Measurements from ENCODE around the gene ENAH.

The ENAH gene

DNA sequence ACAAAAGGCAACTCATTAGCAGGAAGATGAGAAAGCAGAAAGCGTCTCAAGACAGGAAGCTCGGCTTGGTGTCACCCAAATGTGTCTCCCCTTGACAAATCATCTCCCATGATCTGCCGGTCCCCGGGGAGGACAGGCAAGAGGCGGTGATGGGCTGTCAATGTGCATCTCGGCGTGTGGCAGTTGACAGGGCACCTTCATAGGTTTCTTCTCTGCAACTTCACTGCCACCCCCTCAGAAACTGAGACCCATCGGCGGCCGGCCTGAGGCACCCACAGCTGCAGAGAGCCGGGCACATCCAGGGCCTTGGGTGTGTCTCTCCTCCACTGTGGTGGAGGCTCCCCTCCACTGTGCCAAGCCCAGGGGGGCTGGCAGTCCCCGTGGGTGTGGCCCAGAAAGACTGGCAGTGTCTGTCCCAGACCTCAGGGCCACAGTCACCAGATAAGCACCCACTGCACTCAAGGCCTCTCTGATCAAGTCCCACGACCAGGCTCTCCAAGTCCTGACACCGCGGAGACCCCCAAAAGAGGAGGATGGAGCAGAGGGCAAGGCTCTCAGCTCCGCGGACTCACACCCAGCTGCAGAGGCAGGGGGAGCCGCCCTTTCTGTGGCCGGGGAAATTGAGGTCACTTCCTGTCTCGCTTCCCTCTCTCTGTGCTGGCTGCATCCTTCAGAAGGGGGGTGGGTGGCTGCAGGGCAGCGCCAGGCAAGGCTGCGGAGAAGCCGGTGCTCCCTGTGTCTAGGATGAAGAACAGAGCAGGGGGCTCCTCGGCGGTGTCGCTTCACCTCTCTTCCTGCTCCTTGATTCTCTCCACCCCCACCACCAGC is 185.5 kb downstream of the ENAH start:
- no peaks in the 10 kb centered on the region for H4K20me1 ChIP-seq (ENCODE audit: insufficient read depth, low read length)
- peak overlapping the region; percentile 87 for H3K27ac ChIP-seq (ENCODE audit: low read length)
- no peaks in the 10 kb centered on the region for H3K9me3 ChIP-seq (replicated peaks; ENCODE audit: insufficient read depth, low read length)
- H3K4me3 ChIP-seq (ENCODE audit: low read length) = peak overlapping the region; percentile 70
- no peaks in the 10 kb centered on the region for H3K79me2 ChIP-seq (ENCODE audit: low read length)
- peak overlapping the region; percentile 83 for H3K9ac ChIP-seq (ENCODE audit: low read length)
- H3K4me2 ChIP-seq (ENCODE audit: low read depth, low read length) = peak overlapping the region; percentile 91
- 0 out of 2 replicates have a peak, but pooled peaks cover 4% of the 10 kb centered on the region for H3F3A ChIP-seq (ENCODE audit: insufficient read depth, low read length)
- H3K9me2 ChIP-seq (replicated peaks; ENCODE audit: insufficient read depth, low read length) = no peaks in the 10 kb centered on the region
- H3K36me3 ChIP-seq (replicated peaks; ENCODE audit: insufficient read depth, low read length) = no peaks in the 10 kb centered on the region
- peaks cover 11% of the 10 kb centered on the region for H3K4me1 ChIP-seq (ENCODE audit: low read length)
- H2AFZ ChIP-seq (ENCODE audit: low read length) = peak overlapping the region; percentile 70
- H3K27me3 ChIP-seq (replicated peaks; ENCODE audit: insufficient read depth, low read length) = no peaks in the 10 kb centered on the region
- DNase-seq = peak; percentile 91
- TF ChIP-seq, protein P1, sequence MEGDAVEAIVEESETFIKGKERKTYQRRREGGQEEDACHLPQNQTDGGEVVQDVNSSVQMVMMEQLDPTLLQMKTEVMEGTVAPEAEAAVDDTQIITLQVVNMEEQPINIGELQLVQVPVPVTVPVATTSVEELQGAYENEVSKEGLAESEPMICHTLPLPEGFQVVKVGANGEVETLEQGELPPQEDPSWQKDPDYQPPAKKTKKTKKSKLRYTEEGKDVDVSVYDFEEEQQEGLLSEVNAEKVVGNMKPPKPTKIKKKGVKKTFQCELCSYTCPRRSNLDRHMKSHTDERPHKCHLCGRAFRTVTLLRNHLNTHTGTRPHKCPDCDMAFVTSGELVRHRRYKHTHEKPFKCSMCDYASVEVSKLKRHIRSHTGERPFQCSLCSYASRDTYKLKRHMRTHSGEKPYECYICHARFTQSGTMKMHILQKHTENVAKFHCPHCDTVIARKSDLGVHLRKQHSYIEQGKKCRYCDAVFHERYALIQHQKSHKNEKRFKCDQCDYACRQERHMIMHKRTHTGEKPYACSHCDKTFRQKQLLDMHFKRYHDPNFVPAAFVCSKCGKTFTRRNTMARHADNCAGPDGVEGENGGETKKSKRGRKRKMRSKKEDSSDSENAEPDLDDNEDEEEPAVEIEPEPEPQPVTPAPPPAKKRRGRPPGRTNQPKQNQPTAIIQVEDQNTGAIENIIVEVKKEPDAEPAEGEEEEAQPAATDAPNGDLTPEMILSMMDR (IDR thresholded peaks at IDR 0.05; ENCODE audit: low read length) = no peak
- TF ChIP-seq EZH2 (optimal IDR thresholded peaks at IDR 0.05; ENCODE audit: low read depth, low read length) (no peak), EZH2phosphoT487 (IDR thresholded peaks at IDR 0.05; ENCODE audit: low read length) (no peak)

DNA sequence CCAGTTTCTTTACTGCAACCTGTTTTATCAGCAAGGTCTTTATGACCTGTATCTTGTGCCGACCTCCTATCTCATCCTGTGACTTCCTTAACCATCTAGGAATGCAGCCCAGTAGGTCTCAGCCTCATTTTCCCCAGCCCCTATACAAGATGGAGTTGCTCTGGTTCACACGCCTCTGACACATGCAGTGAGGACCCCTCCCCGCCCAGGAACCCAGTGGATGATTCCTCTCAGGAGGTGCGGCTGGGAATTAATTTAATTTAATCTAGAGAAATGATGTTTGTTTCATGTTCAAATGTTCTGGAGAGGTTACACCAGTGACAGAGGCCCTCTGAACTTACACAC is 186.1 kb downstream of the ENAH start:
- peak overlapping the region; percentile 70 for H2AFZ ChIP-seq (ENCODE audit: low read length)
- DNase-seq = no peak
- 0 out of 2 replicates have a peak, but pooled peaks cover 4% of the 10 kb centered on the region for H3F3A ChIP-seq (ENCODE audit: insufficient read depth, low read length)
- no peaks in the 10 kb centered on the region for H3K9me2 ChIP-seq (replicated peaks; ENCODE audit: insufficient read depth, low read length)
- H3K4me2 ChIP-seq (ENCODE audit: low read depth, low read length) = peak overlapping the region; percentile 91
- no peaks in the 10 kb centered on the region for H3K9me3 ChIP-seq (replicated peaks; ENCODE audit: insufficient read depth, low read length)
- no peaks in the 10 kb centered on the region for H3K36me3 ChIP-seq (replicated peaks; ENCODE audit: insufficient read depth, low read length)
- peak overlapping the region; percentile 87 for H3K27ac ChIP-seq (ENCODE audit: low read length)
- peak overlapping the region; percentile 83; the same call in 1 of the 2 replicates for H3K9ac ChIP-seq (ENCODE audit: low read length)
- peak overlapping the region; percentile 70; the same call in 1 of the 2 replicates for H3K4me3 ChIP-seq (ENCODE audit: low read length)
- no peak for TF ChIP-seq EZH2 (optimal IDR thresholded peaks at IDR 0.05; ENCODE audit: low read depth, low read length)
- TF ChIP-seq EZH2phosphoT487 (IDR thresholded peaks at IDR 0.05; ENCODE audit: low read length) = no peak
- TF ChIP-seq, protein P1 (IDR thresholded peaks at IDR 0.05; ENCODE audit: low read length) = no peak
- H3K4me1 ChIP-seq (ENCODE audit: low read length) = peaks cover 11% of the 10 kb centered on the region
- H3K27me3 ChIP-seq (replicated peaks; ENCODE audit: insufficient read depth, low read length) = no peaks in the 10 kb centered on the region
- H4K20me1 ChIP-seq (ENCODE audit: insufficient read depth, low read length) = no peaks in the 10 kb centered on the region
- H3K79me2 ChIP-seq (ENCODE audit: low read length) = no peaks in the 10 kb centered on the region

DNA sequence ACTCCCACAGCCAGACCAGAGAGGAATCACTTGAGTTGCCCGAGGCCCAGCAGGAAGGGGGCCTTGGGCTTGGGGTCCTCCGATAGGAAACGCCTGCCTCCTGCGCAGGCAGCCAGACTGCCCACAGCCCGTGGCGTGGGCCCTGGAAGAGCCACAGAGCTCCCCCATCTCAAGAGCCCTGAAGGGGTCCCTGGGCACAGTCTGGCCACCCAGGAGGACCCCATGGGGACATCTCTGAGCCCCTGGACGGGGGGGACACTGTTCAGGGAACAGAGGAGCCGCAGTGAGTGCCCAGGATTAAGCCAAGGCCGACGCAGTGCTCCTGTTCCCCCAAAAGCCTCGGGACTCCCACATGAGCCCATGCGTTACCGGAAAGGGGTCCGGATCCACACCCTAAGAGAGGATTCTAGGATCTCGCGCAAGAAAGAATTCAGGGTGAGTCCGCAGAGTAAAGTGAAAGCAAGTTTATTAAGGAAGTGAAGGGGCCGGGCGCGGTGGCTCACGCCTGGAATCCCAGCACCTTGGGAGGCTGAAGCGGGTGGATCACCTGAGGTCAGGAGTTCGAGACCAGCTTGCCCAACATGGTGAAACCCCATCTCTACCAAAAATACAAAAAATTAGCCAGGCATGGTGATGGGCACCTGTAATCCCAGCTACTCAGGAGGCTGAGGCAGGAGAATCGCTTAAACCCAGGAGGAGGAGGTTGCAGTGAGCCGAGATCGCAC is 187.0 kb downstream of the ENAH start:
- no peaks in the 10 kb centered on the region for H4K20me1 ChIP-seq (ENCODE audit: insufficient read depth, low read length)
- no peak overlapping the region for H3K4me3 ChIP-seq (ENCODE audit: low read length)
- H3K9me3 ChIP-seq (replicated peaks; ENCODE audit: insufficient read depth, low read length) = no peaks in the 10 kb centered on the region
- H3K27ac ChIP-seq (ENCODE audit: low read length) = no peak overlapping the region
- H3K9me2 ChIP-seq (replicated peaks; ENCODE audit: insufficient read depth, low read length) = no peaks in the 10 kb centered on the region
- no peak for DNase-seq
- no peaks in the 10 kb centered on the region for H3K36me3 ChIP-seq (replicated peaks; ENCODE audit: insufficient read depth, low read length)
- peaks cover 11% of the 10 kb centered on the region for H3K4me1 ChIP-seq (ENCODE audit: low read length)
- H3K9ac ChIP-seq (ENCODE audit: low read length) = no peak overlapping the region
- H2AFZ ChIP-seq (ENCODE audit: low read length) = no peak overlapping the region
- no peak overlapping the region for H3K4me2 ChIP-seq (ENCODE audit: low read depth, low read length)
- TF ChIP-seq EZH2phosphoT487 (IDR thresholded peaks at IDR 0.05; ENCODE audit: low read length) (no peak), EZH2 (optimal IDR thresholded peaks at IDR 0.05; ENCODE audit: low read depth, low read length) (no peak)
- TF ChIP-seq, protein P1 (IDR thresholded peaks at IDR 0.05; ENCODE audit: low read length) = no peak
- H3K79me2 ChIP-seq (ENCODE audit: low read length) = no peaks in the 10 kb centered on the region
- H3F3A ChIP-seq (ENCODE audit: insufficient read depth, low read length) = 0 out of 2 replicates have a peak, but pooled peaks cover 4% of the 10 kb centered on the region
- H3K27me3 ChIP-seq (replicated peaks; ENCODE audit: insufficient read depth, low read length) = no peaks in the 10 kb centered on the region
